CD14-positive monocyte (primary cell): Measurements from ENCODE around the gene MICAL2. TPM values are rescaled to one million over a fixed set of nuclear protein-coding genes. Genes with fewer than 3 reads are reported as not detected.

Experiments used
- DNase-seq, 3 donors: peaks; one replicate each; pipeline ENCODE4 v3.0.0-alpha.2; 2011 to 2022
- H2AFZ ChIP-seq: 2 replicates; pipeline ENCODE4 v1.6.0; 2012; ENCODE audit warnings: mild to moderate bottlenecking, low read depth, low read length, inconsistent platforms; ENCODE audit not compliant: insufficient read depth, poor library complexity, severe bottlenecking
- H3K27ac ChIP-seq, 2 donors: 1 replicate in 1 of 2; 2 replicates in 1 of 2; pipeline ENCODE4 v1.5.1; 2012 to 2013; ENCODE audit warnings: low read length in 2 of 2, control low read depth in 1 of 2, inconsistent platforms in 1 of 2, low read depth in 1 of 2, mild to moderate bottlenecking in 1 of 2
- H3K27me3 ChIP-seq, 2 donors: one replicate each; pipeline versions ENCODE4 v1.6.0 to v1.6.1; 2011 to 2013; ENCODE audit warnings: low read length in 2 of 2; ENCODE audit not compliant: control insufficient read depth in 2 of 2, insufficient read depth in 2 of 2
- H3K36me3 ChIP-seq, 2 donors: replicated peaks in 1 of 2; 1 replicate in 1 of 2; 2 replicates in 1 of 2; pipeline versions ENCODE4 v1.5.1 to v1.6.1; 2012 to 2013; ENCODE audit warnings: low read length in 2 of 2, control low read depth in 1 of 2, inconsistent platforms in 1 of 2, mild to moderate bottlenecking in 1 of 2; ENCODE audit not compliant: insufficient read depth in 2 of 2, control insufficient read depth in 1 of 2
- H3K4me1 ChIP-seq, 2 donors: 1 replicate in 1 of 2; 2 replicates in 1 of 2; pipeline versions ENCODE4 v1.5.1 to v1.6.1; 2012 to 2013; ENCODE audit warnings: low read length in 2 of 2, control low read depth in 1 of 2, inconsistent platforms in 1 of 2, mild to moderate bottlenecking in 1 of 2, moderate library complexity in 1 of 2; ENCODE audit not compliant: insufficient read depth in 2 of 2, control insufficient read depth in 1 of 2
- H3K4me2 ChIP-seq: replicated peaks from 2 replicates; pipeline ENCODE3; 2012; ENCODE audit warnings: low read length, moderate library complexity, mild to moderate bottlenecking; ENCODE audit not compliant: poor library complexity, severe bottlenecking; ENCODE audit errors: extremely low read depth
- H3K4me3 ChIP-seq, 3 experiments: fragments of 200-600 bp in 1 of 3; sonication (generic) in 1 of 3; replicated peaks in 1 of 3; 1 replicate in 2 of 3; 2 replicates in 1 of 3; pipeline ENCODE4 v1.5.1; 2011 to 2013; ENCODE audit warnings: low read length in 3 of 3, mild to moderate bottlenecking in 3 of 3, control low read depth in 2 of 3, low read depth in 2 of 3, inconsistent platforms in 1 of 3, moderate library complexity in 1 of 3
- H3K79me2 ChIP-seq: 2 replicates; pipeline ENCODE4 v1.6.0; 2012; ENCODE audit warnings: mild to moderate bottlenecking, control low read depth, inconsistent platforms, low read length, moderate library complexity; ENCODE audit not compliant: insufficient read depth
- H3K9ac ChIP-seq: 2 replicates; pipeline ENCODE4 v1.6.0; 2017; ENCODE audit warnings: low read length, mild to moderate bottlenecking; ENCODE audit not compliant: insufficient read depth, poor library complexity, severe bottlenecking
- H3K9me3 ChIP-seq, 2 donors: replicated peaks in 1 of 2; 1 replicate in 1 of 2; 2 replicates in 1 of 2; pipeline versions ENCODE4 v1.5.1 to v1.6.1; 2012 to 2013; ENCODE audit warnings: low read length in 2 of 2, control low read depth in 1 of 2; ENCODE audit not compliant: control insufficient read depth in 1 of 2, insufficient read depth in 1 of 2
- H4K20me1 ChIP-seq: 2 replicates; pipeline ENCODE4 v1.6.0; 2012; ENCODE audit warnings: mild to moderate bottlenecking, low read length, control low read depth, moderate library complexity; ENCODE audit not compliant: insufficient read depth
- H3K27ac Mint-ChIP-seq, 7 donors: one replicate each; pipeline ENCODE4 v1.8.0; 2020; ENCODE audit warnings: mild to moderate bottlenecking in 7 of 7, mixed read lengths in 7 of 7, moderate library complexity in 6 of 7, inconsistent platforms in 2 of 7
- H3K27me3 Mint-ChIP-seq, 3 donors: one replicate each; pipeline ENCODE4 v1.8.0; 2021 to 2022; ENCODE audit warnings: low read depth in 3 of 3, mild to moderate bottlenecking in 3 of 3, mixed read lengths in 3 of 3, moderate library complexity in 3 of 3, inconsistent platforms in 1 of 3
- H3K36me3 Mint-ChIP-seq, 2 donors: one replicate each; pipeline ENCODE4 v1.8.0; 2020; ENCODE audit warnings: mixed read lengths in 2 of 2, inconsistent platforms in 1 of 2, mild to moderate bottlenecking in 1 of 2
- H3K4me1 Mint-ChIP-seq: one replicate; pipeline ENCODE4 v1.8.0; 2020; ENCODE audit warnings: mild to moderate bottlenecking, mixed read lengths
- H3K4me3 Mint-ChIP-seq, 2 donors: one replicate each; pipeline ENCODE4 v1.8.0; 2020; ENCODE audit warnings: mild to moderate bottlenecking in 2 of 2, mixed read lengths in 2 of 2, moderate library complexity in 1 of 2
- H3K9me3 Mint-ChIP-seq, 7 donors: one replicate each; pipeline ENCODE4 v1.8.0; 2020 to 2022; ENCODE audit warnings: mixed read lengths in 7 of 7, mild to moderate bottlenecking in 6 of 7, moderate library complexity in 6 of 7, inconsistent platforms in 2 of 7
- WGBS: methylation state at CpG from one replicate; pipeline ENCODE4 v1.1.5; 2013; ENCODE audit warnings: missing lambda C conversion rate; ENCODE audit not compliant: insufficient coverage; 5-methylcytosine and 5-hydroxymethylcytosine counted together
- intact Hi-C, 2 donors: fragments of 100-400 bp; cut with micrococcal nuclease; formaldehyde crosslinking; loops; one replicate each; pipeline versions ENCODE4 v1.15.0 to v1.15.1; 2023
- polyA plus RNA-seq, 3 donors: library from polyadenylated mRNA; depleted of rRNA in 1 of 3; unstranded in 2 of 3; stranded (reverse) in 1 of 3; fragments of 300-500 nt in 2 of 3; fragments of >200 nt in 1 of 3; fragmentation: Illumina TruSeq in 2 of 3; gene quantifications; 1 replicate in 2 of 3; 2 replicates in 1 of 3; pipeline ENCODE4 v1.2.3, GENCODE V29; 2012 to 2021
- TF ChIP-seq, protein P1 (sequence below): fragments of 200-600 bp; IDR thresholded peaks from one replicate; pipeline ENCODE4 v1.8.0; 2022; ENCODE audit warnings: antibody characterized with exemption, mild to moderate bottlenecking

The MICAL2 gene
- polyA plus RNA-seq, 3 donors, result 39.8 to 72.5 (median 44.0) TPM

DNA sequence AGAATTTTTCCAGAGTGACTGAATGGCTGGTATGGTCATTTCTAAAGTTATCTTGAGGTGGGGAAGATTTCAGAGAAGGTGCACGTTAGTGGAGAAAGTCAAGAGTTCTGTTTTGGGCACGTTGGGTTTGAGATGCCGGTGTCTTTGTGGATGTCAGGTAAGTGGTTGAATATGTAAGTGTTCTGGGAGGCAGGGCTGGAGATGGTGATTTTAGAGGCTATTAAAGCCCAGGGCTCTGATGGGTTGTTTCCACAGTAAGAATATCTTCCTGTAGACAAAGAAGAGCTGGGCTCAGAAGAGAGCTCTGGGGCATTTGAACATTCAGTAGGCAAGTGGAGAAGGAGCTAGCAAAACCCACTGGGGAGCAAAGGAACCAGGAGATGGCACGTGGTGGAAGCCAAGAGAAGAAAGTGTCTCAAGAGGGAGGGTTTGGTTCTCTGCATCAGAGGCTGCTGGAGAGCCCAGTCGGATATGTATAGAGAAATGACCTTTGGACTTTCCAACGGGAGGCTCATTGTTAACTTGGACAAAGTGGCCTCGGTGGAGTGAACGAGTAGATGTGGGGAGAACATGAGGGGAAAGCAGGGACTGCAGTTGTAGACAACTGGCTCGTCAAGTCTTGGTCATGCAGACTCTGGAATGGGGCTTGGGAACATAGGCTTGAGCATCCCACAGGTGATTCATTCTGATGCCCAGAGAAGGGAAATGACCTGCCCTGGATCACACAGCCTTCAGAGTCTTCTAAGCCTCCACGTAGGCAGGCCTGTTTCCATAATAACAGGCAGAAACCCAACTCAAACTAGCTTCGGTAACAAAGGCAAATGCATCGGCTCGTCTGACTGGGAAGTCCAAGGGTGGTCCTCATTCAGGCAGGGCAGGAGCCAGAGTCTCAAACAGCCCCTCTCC is 168.6 kb downstream of the MICAL2 start:
- Mint-ChIP-seq H3K36me3 (peaks cover 18 to 22% of the 10 kb centered on the region in 2 donors), H3K27me3 (peaks cover 0 to 7% (median 6%) of the 10 kb centered on the region in 3 donors), H3K27ac (peak overlapping the region in 1 of 7 donors; percentile 20), H3K4me1 (no peaks in the 10 kb centered on the region), H3K4me3 (no peak overlapping the region), H3K9me3 (no peaks in the 10 kb centered on the region)
- H4K20me1 ChIP-seq, result peaks cover 3% of the 10 kb centered on the region
- no peaks in the 10 kb centered on the region for H3K27me3 ChIP-seq
- H3K4me2 ChIP-seq, result no peak overlapping the region
- no peaks in the 10 kb centered on the region for H3K79me2 ChIP-seq
- H3K36me3 ChIP-seq, result peaks cover 8 to 18% of the 10 kb centered on the region in 2 donors
- no peaks in the 10 kb centered on the region for H3K9me3 ChIP-seq
- intact Hi-C loops, result no loop called here
- H3K9ac ChIP-seq, result no peak overlapping the region
- 94% methylated on average over 13 of the region's 13 CpGs for WGBS
- no peak for DNase-seq
- TF ChIP-seq, protein P1, sequence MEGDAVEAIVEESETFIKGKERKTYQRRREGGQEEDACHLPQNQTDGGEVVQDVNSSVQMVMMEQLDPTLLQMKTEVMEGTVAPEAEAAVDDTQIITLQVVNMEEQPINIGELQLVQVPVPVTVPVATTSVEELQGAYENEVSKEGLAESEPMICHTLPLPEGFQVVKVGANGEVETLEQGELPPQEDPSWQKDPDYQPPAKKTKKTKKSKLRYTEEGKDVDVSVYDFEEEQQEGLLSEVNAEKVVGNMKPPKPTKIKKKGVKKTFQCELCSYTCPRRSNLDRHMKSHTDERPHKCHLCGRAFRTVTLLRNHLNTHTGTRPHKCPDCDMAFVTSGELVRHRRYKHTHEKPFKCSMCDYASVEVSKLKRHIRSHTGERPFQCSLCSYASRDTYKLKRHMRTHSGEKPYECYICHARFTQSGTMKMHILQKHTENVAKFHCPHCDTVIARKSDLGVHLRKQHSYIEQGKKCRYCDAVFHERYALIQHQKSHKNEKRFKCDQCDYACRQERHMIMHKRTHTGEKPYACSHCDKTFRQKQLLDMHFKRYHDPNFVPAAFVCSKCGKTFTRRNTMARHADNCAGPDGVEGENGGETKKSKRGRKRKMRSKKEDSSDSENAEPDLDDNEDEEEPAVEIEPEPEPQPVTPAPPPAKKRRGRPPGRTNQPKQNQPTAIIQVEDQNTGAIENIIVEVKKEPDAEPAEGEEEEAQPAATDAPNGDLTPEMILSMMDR, result no peak
- no peak overlapping the region for H3K4me3 ChIP-seq
- no peaks in the 10 kb centered on the region for H3K4me1 ChIP-seq
- no peak overlapping the region for H2AFZ ChIP-seq
- H3K27ac ChIP-seq, result no peak overlapping the region

DNA sequence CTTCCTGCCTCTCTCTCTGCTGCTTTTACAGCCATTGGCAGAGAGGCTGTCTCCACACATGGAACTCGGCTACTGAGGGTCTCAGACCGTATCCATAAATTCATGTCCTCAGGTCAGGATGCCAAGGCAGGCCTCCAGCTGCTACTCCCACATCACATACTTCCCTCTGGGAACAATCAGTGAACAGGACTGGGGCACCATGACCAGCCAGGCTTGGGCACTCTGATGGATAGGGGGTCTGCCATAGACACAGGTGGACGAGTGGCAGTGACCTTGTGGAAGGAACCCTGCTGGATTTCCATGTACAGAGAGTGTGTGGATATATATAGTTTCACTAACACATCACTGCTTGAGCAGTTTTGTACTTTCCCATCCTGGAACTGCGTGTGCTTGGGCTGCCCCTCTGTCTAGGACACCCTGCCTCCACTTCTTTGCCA is 169.3 kb downstream of the MICAL2 start:
- H3K79me2 ChIP-seq, result no peaks in the 10 kb centered on the region
- H2AFZ ChIP-seq, result no peak overlapping the region
- H3K36me3 ChIP-seq, result peaks cover 8 to 18% of the 10 kb centered on the region in 2 donors
- no peak overlapping the region for H3K9ac ChIP-seq
- DNase-seq, result no peak
- H3K27me3 ChIP-seq, result no peaks in the 10 kb centered on the region
- no peak overlapping the region for H3K27ac ChIP-seq
- H3K4me2 ChIP-seq, result no peak overlapping the region
- intact Hi-C loops, result loop anchor here (5.0 kb wide), 4 partner anchors 232 to 492 kb away; no protein-coding TSS in a partner anchor
- Mint-ChIP-seq H3K9me3 (no peaks in the 10 kb centered on the region), H3K4me1 (peaks cover 2% of the 10 kb centered on the region), H3K36me3 (peaks cover 18 to 22% of the 10 kb centered on the region in 2 donors), H3K27ac (peak overlapping the region in 1 of 7 donors; percentile 2), H3K27me3 (peaks cover 0 to 12% (median 7%) of the 10 kb centered on the region in 3 donors), H3K4me3 (no peak overlapping the region)
- 93% methylated on average over 3 of the region's 4 CpGs for WGBS
- H3K4me3 ChIP-seq, result no peak overlapping the region
- no peaks in the 10 kb centered on the region for H3K9me3 ChIP-seq
- H4K20me1 ChIP-seq, result peaks cover 3% of the 10 kb centered on the region
- H3K4me1 ChIP-seq, result peaks cover 0 to 3% of the 10 kb centered on the region in 2 donors
- TF ChIP-seq, protein P1, result no peak
